GM19240 (cell line): ENCODE results near the gene IQCH.
"Not testable (repeated sequence)": the region's sequence is repeated elsewhere in the genome, so short reads cannot be mapped to it uniquely, and the experiment has no call there.

Experiments
- DNase-seq: peaks from one replicate; pipeline ENCODE4 v3.0.0; 2011; ENCODE audit warnings: low spot score; ENCODE audit not compliant: insufficient read length

IQCH gene

GRCh38 chr15:67436351-67437250, 182.0 kb downstream of the IQCH start:
- not testable (repeated sequence) for DNase-seq

GRCh38 chr15:67444100-67444499, 189.5 kb downstream of the IQCH start:
- no peak for DNase-seq

GRCh38 chr15:67446449-67446848, 191.9 kb downstream of the IQCH start:
- DNase-seq: no peak

- DNase-seq: not testable (repeated sequence)
Observed at GRCh38 chr15:67448372-67448771, 193.8 kb downstream of the IQCH start.

GRCh38 chr15:67453703-67454102, 199.1 kb downstream of the IQCH start:
- DNase-seq: not testable (repeated sequence)

GRCh38 chr15:67456677-67457529, 202.3 kb downstream of the IQCH start:
- DNase-seq: peak; percentile 70

GRCh38 chr15:67458331-67459029, 203.9 kb downstream of the IQCH start:
- DNase-seq: no peak

- DNase-seq: no peak
Observed at GRCh38 chr15:67460521-67460920, 205.9 kb downstream of the IQCH start.

- no peak for DNase-seq
Observed at GRCh38 chr15:67461735-67462134, 207.1 kb downstream of the IQCH start.

GRCh38 chr15:67462875-67463274, 208.3 kb downstream of the IQCH start:
- no peak for DNase-seq

GRCh38 chr15:67463488-67463887, 208.9 kb downstream of the IQCH start:
- no peak for DNase-seq

- no peak for DNase-seq
Observed at GRCh38 chr15:67465196-67465952, 210.8 kb downstream of the IQCH start.

- no peak for DNase-seq
Observed at GRCh38 chr15:67468416-67468815, 213.8 kb downstream of the IQCH start.

GRCh38 chr15:67469680-67470079, 215.1 kb downstream of the IQCH start:
- DNase-seq: no peak

GRCh38 chr15:67472957-67473356, 218.4 kb downstream of the IQCH start:
- DNase-seq: no peak

GRCh38 chr15:67474405-67475110, 220.0 kb downstream of the IQCH start:
- no peak for DNase-seq

GRCh38 chr15:67479781-67480505, 225.4 kb downstream of the IQCH start:
- DNase-seq: no peak

- DNase-seq: no peak
Observed at GRCh38 chr15:67480741-67481140, 226.2 kb downstream of the IQCH start.

- no peak for DNase-seq
Observed at GRCh38 chr15:67481680-67482079, 227.1 kb downstream of the IQCH start.

GRCh38 chr15:67495585-67495984, 241.0 kb downstream of the IQCH start:
- DNase-seq: no peak
